Ovary (tissue), 9 donors: Measurements from ENCODE around the gene FBLN2. TPM values are rescaled to one million over a fixed set of nuclear protein-coding genes. Genes with fewer than 3 reads are reported as not detected.

Source experiments
- DNase-seq, 5 donors: peaks; one replicate each; pipeline ENCODE4 v3.0.0-alpha.2; 2019 to 2020
- H3K27ac ChIP-seq, 2 donors: fragments of 200-600 bp; one replicate each; pipeline versions ENCODE4 v1.5.1 to v1.8.0; 2019 to 2022
- H3K27me3 ChIP-seq: fragments of 200-600 bp; one replicate; pipeline ENCODE4 v1.8.0; 2022
- H3K36me3 ChIP-seq: fragments of 200-600 bp; sonication (generic); one replicate; pipeline ENCODE4 v1.5.1; 2019
- H3K4me1 ChIP-seq: one replicate; pipeline ENCODE4 v1.8.1; 2013; ENCODE audit warnings: mild to moderate bottlenecking, moderate library complexity; ENCODE audit not compliant: insufficient read depth
- H3K4me3 ChIP-seq: fragments of 200-600 bp; sonication (generic); one replicate; pipeline ENCODE4 v1.5.1; 2017
- H3K9me3 ChIP-seq, 2 donors: fragments of 200-600 bp in 1 of 2; sonication (generic) in 1 of 2; one replicate each; pipeline versions ENCODE4 v1.5.1 to v1.8.1; 2013 to 2019; ENCODE audit warnings: mild to moderate bottlenecking in 1 of 2, moderate library complexity in 1 of 2
- CTCF ChIP-seq, 3 donors: fragments of 450-650 bp in 2 of 3; fragments of 200-600 bp in 1 of 3; IDR thresholded peaks; one replicate each; pipeline versions ENCODE4 v1.5.1 to v1.8.0; 2016 to 2022; ENCODE audit warnings: antibody characterized with exemption in 3 of 3, mild to moderate bottlenecking in 1 of 3
- EP300 ChIP-seq: sonication (generic); formaldehyde crosslinking; IDR thresholded peaks from one replicate; pipeline ENCODE4 v1.6.1; 2017; ENCODE audit warnings: antibody characterized with exemption
- POLR2A ChIP-seq: fragments of 450-650 bp; IDR thresholded peaks from one replicate; pipeline ENCODE4 v1.6.1; 2017; ENCODE audit warnings: antibody characterized with exemption, mild to moderate bottlenecking, moderate library complexity
- WGBS, 3 donors: extraction: QIAGEN DNeasy Blood & Tissue Kit in 1 of 3; methylation state at CpG; one replicate each; pipeline versions ENCODE4 v1.1.5 to v1.1.7; 2013 to 2017; 5-methylcytosine and 5-hydroxymethylcytosine counted together
- intact Hi-C, 4 donors: fragments of 100-400 bp; cut with DNase I; formaldehyde crosslinking; loops; one replicate each; pipeline versions ENCODE4 v1.11.0 to v1.15.1; 2022 to 2023
- polyA plus RNA-seq, 2 donors: library from polyadenylated mRNA; stranded (reverse); fragments of 200-250 nt in 1 of 2; fragments of 350-450 nt in 1 of 2; fragmentation: Illumina TruSeq in 1 of 2; extraction: RNeasy Lipid Tissue Mini Kit (QIAGEN cat#74804) in 1 of 2; gene quantifications; one replicate each; pipeline ENCODE4 v1.2.3, GENCODE V29; 2013 to 2014
- total RNA-seq, 7 donors: library from RNA; depleted of rRNA in 2 of 7; stranded (reverse); fragments of >200 nt in 2 of 7; fragmentation: NEBNext Ultra II Directional in 3 of 7; extraction: Animal tissue kit (Norgen Biotek cat#: 25700) in 3 of 7; gene quantifications; one replicate each; pipeline versions ENCODE4 v1.1.0 to v1.2.4, GENCODE V29; 2016 to 2023
- donor health status: DM: no; HTN: no; CAD: no; lungs with moderate emphysema.
- donor health status: DM: no; HTN: no; CAD: no.
- donor health status: Bipolar disorder and iron deficiency.
- donor health status: DM: yes; HTN: yes; CAD: no.
- donor health status: DM: no; HTN: no; CAD: no.
- donor health status: DM: yes; HTN: yes; CAD: no.

FBLN2 gene
- total and polyA plus RNA-seq, 9 donors, result 4.0 to 18.2 (median 8.1) TPM

GRCh38 chr3:13652728-13653127 lies 103.8 kb downstream of the FBLN2 start:
- 75 to 87% (median 83%) methylated on average over 4 of the region's 4 CpGs for WGBS, 3 donors
- no peaks in the 10 kb centered on the region for H3K9me3 ChIP-seq
- TF ChIP-seq CTCF (IDR thresholded peaks at IDR 0.05), result no peak
- TF ChIP-seq EP300, result no peak
- TF ChIP-seq POLR2A, result no peak
- H3K4me3 ChIP-seq, result no peak overlapping the region
- peaks cover 1% of the 10 kb centered on the region for H3K4me1 ChIP-seq
- no peak overlapping the region for H3K27ac ChIP-seq
- no peaks in the 10 kb centered on the region for H3K36me3 ChIP-seq
- no peaks in the 10 kb centered on the region for H3K27me3 ChIP-seq
- DNase-seq, result no peak
- intact Hi-C loops, result loop anchor here in 1 of 4 donors (5.0 kb wide), 1 partner anchor 155 kb away; no protein-coding TSS in a partner anchor

DNA sequence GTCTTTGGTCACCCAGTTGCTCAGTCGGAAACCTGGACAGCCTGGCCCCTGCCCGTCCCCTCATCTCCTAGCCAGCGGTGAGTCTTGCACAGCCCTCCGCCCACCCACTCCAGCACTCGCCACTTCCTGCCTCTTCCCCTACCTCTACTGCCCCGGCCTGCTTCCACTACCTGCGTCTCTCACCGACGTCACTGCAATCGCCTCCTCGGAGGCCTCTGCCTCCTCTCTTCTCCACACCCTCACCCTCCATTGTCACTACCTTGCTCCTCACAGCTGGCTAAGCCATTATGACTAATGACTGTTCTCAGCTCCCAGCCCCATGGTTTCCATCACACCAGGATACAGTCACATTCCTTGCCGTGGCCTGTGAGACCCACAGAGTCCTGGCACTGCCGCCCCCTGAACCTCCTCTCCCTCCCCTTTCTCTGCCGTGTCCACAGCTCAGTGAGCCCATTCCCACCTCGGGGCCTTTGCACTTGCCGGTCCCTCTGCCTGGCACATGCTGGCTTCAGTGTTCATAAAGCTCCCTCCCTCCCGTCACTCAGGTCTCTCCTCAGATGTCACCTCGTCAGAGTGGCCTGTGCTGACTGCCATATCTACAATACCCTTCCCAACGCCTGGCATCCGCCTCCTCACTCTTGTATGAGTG lies 104.8 kb downstream of the FBLN2 start:
- no peak for DNase-seq
- Histone ChIP-seq H3K4me1 (no peaks in the 10 kb centered on the region), H3K27ac (no peak overlapping the region), H3K36me3 (no peaks in the 10 kb centered on the region), H3K9me3 (no peaks in the 10 kb centered on the region), H3K4me3 (no peak overlapping the region), H3K27me3 (no peaks in the 10 kb centered on the region)
- no peak for TF ChIP-seq EP300
- TF ChIP-seq POLR2A, result no peak
- no peak for TF ChIP-seq CTCF (IDR thresholded peaks at IDR 0.05)
- intact Hi-C loops, result loop anchor here in 1 of 4 donors (5.0 kb wide), 1 partner anchor 156 kb away; no protein-coding TSS in a partner anchor
- WGBS, 3 donors, result 85 to 89% (median 87%) methylated on average over 20 of the region's 20 CpGs

DNA sequence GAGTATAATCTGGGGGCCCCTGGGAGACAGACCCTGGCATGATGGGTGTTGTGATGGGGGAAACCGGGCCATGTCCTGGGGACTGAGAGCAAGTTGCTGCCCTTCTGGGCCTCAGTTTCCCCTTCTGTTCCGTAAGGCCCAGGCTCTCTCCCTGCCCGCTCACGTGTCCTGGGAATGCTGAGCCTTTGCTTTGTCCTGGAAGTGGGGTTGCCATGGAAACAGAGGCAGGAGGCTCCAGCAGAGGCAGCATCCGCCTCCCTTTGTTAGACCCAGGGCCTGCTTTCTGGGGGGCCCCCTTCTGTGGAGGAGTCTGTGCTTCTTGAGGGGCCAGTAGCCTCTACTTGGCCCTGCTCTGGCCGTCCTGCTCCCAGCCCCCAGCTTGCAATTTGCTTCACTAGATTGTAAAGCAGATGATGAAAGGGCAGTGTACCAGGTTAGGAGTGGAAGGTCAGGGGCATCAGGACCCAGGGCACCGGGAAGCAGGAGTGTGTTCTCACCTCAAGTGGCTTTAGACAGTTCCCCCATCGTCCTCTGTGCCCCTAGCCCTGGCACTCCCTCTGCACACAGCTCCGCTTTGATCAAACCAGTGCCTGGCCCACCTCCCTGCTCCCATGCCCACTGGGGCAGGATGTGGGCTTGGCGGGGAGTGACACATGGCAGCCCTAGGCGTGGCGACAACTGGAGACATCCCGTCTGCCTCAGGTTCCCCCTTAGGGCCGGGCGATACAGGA lies 105.6 kb downstream of the FBLN2 start:
- Histone ChIP-seq H3K4me3 (no peak overlapping the region), H3K4me1 (no peaks in the 10 kb centered on the region), H3K27ac (no peak overlapping the region), H3K27me3 (no peaks in the 10 kb centered on the region), H3K9me3 (no peaks in the 10 kb centered on the region), H3K36me3 (no peaks in the 10 kb centered on the region)
- TF ChIP-seq CTCF (IDR thresholded peaks at IDR 0.05) (no peak), POLR2A (no peak), EP300 (no peak)
- intact Hi-C loops, result loop anchor here in 2 of 4 donors (5.0 kb wide), 2 partner anchors 157 to 562 kb away; no protein-coding TSS in a partner anchor
- no peak for DNase-seq
- 72 to 73% (median 72%) methylated on average over 15 of the region's 15 CpGs for WGBS, 3 donors

DNA sequence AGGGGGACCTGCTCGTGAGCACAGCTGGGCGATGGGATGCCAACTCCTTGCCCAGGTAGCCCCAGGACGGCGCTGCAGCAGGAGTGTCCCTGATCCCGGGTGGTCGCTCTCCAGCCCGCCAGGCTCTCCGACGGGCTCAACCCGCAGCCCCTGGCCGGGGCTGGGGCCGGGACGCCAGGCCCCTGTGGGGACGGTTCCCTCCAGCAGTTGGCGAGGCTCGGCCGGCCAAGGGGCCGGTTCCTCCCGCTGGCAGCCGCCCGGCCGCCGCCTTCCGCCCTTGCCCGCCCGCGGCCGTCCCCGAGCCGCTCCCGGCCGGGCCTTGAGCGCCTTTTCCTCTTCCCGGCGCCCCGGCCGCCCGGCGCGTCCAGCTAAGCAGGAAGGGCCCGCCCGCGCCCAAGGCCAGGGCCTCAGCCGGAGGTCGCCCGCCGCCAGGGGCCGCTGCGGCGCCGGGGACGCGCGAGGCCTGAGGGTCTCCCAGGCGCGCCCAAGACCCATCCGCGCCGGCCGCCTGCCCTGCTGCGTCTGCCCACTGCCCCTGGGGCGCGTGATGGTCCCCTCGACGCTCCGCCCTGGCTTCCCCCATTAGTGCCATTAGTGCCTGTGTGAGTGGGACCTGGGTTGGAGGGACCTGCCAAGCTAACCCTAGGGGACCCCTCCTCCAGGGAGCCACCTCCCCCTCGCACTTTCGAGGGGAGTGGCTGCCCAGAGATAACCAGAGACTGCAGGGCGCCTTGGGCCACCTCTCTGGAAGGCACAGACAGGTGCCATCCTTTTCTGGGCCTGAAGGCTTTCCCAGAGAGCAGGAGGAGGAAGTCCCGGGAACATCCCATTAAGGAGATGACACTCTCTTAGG lies 106.4 kb downstream of the FBLN2 start:
- intact Hi-C loops, result loop anchor here in 1 of 4 donors (5.0 kb wide), 1 partner anchor 563 kb away; no protein-coding TSS in a partner anchor
- Histone ChIP-seq H3K36me3 (no peaks in the 10 kb centered on the region), H3K4me3 (no peak overlapping the region), H3K9me3 (no peaks in the 10 kb centered on the region), H3K27ac (no peak overlapping the region), H3K27me3 (no peaks in the 10 kb centered on the region), H3K4me1 (no peaks in the 10 kb centered on the region)
- TF ChIP-seq CTCF (IDR thresholded peaks at IDR 0.05) (peak in 2 of 3 donors; percentile 19 to 31), POLR2A (no peak), EP300 (no peak)
- DNase-seq, result peak in 2 of 5 donors; percentile 49 to 57
- WGBS, 3 donors, result 5 to 13% (median 9%) methylated on average over 16 to 70 of the region's 70 CpGs
